Stimulated activated CD8-positive, alpha-beta memory T cell treated with anti-CD3 and anti-CD28 coated beads, Interleukin-12 subunit alpha, Interleukin-12 subunit beta, amount 100 ng/mL, for 24 hours (primary cell): ENCODE measurements around the gene MRPL48.
"Not testable (repeated sequence)": the region's sequence is repeated elsewhere in the genome, so short reads cannot be mapped to it uniquely, and the experiment has no call there.

Experiments used
- DNase-seq: peaks from one replicate; pipeline ENCODE4 v3.0.0-alpha.2; 2020; ENCODE audit errors: extremely low read depth

MRPL48 gene

DNA sequence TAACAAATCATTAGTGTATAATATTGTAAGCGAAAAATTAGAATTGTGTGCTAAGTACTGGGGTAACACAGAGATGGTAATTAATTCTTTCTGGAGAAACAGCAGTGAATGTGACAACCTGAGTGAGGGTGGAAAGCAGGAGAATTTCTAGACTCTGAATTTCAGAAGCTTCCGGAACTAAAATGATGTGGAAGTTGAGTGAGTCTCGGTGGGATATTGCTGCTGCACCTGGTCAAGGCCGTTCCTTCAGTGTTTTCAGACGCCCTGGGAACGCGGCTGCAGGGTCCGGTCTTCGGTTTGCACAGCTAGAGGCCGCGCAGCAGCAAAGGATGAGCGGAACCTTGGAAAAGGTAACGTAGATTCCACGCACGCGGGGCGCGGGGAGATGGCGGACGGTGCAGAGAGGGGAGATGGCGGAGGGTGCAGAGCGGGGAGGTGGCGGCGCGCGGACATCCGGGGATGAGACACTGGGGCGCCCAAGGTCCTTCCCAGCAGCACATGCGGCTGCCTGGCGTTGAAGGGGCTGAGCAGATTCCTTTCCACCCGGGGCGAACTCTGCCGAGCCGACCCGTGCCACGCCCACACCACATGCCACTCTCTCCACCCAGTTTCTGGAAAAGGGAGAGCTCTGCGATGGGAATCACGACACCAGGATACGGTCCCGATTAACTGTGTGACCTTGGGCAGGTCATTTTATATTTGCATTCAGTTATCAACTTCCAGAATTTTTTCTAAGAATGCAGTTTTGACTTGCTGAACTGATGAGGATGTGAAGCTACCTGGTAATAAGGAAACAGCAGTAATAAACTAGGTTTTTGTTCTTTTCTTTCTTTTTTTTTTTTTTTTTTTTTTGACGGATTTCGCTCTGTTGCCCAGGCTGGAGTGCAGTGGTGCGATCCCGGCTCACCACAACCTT is at the start of gene MRPL48:
Gene MRPL48 (plus strand): TSS at position 232 of the 916 bp plus-strand sequence. CDS start 98 bp downstream, at position 330.
- peak; percentile 80 for DNase-seq

DNA sequence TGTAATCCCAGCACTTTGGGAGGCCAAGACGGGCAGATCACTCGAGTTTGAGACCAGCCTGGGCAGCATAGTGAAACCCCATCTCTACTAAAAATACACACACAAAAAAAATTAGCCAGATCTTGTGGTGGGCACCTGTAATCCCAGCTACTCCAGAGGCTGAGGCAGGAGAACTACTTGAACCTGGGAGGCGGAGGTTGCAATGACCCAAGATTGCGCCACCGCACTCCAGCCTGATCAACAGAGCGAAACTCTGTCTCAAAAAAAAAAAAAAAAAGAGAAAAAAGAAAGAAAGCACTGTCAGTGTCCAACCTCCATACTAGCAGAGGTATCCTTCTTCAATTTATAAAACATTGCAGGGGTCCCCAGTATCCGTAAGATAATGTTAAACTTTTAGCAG is 44.6 kb upstream of the MRPL48 start:
- no peak for DNase-seq

DNA sequence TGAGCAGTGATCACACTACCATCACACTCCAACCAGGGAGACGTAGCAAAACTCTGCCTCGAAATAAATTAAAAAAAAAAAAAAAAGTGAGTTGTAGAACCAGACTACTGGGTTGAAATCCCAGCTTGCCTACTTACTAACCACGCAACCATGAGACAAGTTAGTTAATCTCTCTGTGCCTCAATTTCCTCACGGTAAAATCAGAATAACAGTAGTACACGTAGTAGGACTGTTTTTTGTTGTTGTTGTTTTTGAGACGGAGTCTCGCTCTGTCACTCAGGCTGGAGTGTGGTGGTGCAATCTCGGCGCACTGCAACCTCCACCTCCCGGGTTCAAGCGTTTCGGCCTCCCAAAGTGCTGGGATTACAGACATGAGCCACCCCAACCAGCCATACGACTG is 41.0 kb upstream of the MRPL48 start:
- no peak for DNase-seq

DNA sequence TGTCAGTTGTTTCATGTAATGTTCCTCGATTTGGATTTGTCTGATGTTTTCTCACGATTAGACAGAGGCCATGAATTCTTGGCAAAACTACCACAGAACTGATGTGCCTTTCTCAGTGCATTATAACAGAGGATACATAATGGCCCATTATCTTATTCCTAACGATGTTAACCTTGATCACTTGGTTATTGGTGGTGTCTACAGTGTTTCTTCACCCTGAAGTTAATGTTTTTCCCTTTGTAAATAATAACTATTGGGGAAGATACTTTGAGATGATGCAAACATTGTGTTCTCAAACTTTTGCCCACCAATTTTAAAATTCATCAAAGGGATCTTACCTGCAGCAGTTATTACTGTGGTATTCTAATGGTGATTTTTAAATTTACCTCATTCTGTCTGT is 39.9 kb upstream of the MRPL48 start:
- DNase-seq, result no peak

DNA sequence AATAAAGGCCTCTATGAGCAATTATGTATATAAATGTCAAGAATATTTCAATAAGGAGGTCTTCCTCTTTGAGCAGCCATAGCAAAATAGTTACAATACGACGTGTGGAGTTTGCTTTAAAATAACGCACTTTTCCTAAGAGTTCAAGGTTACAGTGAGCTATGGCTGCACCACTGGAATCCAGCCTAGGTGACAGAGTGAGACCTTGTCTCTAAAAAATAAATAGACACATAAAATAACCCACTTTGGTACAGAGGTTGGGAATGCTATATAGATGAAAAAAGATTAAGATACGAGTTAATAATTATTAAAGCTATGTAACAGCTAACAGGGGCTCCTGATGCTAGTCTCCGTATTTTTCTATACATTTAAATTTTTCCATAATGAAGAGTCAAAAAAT is 39.4 kb upstream of the MRPL48 start:
- no peak for DNase-seq

DNA sequence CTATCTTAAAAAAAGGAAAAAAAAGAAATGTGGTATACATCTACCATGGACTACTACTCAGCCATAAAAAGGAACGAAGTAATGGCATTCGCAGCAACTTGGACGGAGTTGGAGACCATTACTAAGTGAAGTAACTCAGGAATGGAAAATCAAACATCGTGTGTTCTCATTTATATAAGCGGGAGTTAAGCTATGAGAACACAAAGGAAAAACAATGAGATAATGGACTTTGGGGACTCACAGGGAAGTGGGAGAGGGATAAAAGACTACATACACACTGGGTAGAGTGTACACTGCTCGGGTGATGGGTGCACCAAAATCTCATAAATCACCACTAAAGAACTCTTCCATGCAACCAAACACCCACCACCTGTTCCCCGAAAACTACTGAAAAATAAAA is 38.6 kb upstream of the MRPL48 start:
- no peak for DNase-seq

DNA sequence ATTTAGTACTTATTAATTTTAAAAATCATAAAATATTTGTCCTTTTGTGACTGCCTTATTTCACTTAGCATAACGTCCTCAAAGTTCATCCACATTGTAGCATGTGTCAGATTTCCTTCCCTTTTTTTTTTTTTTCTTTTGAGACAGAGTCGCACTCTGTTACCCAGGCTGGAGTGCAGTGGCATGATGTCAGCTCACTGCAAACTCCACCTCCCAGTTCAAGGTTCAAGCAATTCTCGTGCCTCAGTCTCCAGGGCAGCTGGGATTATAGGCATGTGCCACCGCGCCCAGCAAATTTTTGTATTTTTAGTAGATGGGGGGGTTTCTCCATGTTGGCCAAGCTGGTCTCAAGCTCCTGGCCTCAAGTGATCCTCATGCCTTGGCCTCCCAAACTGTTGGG is 37.4 kb upstream of the MRPL48 start:
- no peak for DNase-seq

DNA sequence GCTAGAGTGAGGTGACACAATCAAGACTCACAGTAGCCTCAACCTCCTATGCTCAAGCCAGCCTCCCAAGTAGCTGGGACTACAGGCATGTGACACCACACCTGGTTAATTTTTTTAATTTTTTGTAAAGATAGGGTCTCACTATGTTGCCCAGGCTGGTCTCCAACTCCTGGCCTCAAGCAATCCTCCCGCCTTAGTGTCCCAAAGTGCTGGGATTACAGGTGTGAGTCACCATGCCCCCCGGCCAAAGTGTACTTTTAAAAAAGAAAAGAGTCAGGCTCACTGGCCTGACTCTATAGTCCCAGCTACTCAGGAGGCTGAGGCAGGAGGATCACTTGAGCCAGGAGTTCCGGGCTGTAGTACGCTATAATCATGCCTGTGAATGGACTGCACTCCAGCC is 36.8 kb upstream of the MRPL48 start:
- not testable (repeated sequence) for DNase-seq

DNA sequence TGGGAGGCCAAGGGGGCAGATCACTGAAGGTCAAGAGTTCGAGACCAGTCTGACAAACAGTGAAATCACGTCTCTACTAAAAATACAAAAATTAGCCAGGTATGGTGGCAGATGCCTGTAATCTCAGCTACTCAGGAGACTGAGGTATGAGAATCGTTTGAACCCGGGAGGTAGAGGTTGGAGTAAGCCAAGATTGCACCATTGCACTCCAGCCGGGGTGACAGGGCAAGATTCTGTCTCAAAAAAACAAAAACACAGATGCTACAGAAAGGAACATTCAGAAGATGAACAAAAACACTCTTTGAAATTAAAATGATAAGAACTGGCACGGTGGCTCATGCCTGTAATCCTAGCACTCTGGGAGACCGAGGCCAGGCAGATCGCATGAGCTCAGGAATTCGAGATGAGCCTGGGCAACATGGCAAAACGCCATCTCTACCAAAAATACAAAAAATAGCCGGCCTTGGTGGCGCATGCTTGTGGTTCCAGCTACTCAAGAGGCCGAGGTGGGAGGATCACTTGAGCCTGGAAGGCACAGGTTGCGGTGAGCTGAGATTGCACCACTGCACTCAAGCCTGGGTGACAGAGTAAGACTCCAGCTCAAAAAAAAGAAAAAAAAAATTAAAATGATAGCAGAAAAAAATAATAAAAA is 35.3 kb upstream of the MRPL48 start:
- no peak for DNase-seq

DNA sequence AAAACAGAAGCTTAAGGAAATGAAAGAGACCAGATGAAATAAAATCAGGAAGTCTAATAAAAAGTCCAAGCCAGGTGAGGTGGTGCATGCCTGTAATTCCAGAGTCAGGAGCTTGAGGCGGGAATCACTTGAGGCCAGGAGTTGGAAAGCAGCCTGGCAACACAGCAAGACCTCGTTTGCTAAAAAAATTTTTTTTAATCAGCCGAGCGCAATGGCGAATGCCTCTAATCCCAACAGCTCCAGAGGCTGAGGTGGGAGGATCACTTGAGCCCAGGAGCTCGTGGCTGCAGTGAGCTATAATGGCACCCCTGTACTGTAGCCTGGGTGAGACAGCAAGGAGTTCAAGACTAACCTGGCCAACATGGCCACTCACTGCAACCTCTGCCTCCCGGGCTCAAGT is 34.8 kb upstream of the MRPL48 start:
- DNase-seq, result no peak

DNA sequence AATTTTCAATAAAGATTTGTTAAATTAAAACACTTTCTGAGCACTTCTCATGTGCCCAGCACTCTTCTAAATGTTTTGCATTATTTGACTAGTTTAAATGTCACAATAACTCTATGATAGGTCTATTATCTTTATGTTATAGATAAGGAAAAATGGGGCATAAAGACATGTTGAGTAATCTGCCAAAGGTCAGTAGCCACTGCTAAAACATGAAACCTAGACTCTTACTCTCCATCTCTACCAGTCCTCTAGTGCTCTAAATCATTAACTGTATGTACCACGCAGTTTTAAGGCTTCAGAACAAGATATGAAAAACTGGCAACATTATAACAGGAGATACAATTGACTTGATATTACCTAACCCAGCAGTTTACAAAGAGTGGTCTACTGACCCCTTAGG is 33.7 kb upstream of the MRPL48 start:
- no peak for DNase-seq

DNA sequence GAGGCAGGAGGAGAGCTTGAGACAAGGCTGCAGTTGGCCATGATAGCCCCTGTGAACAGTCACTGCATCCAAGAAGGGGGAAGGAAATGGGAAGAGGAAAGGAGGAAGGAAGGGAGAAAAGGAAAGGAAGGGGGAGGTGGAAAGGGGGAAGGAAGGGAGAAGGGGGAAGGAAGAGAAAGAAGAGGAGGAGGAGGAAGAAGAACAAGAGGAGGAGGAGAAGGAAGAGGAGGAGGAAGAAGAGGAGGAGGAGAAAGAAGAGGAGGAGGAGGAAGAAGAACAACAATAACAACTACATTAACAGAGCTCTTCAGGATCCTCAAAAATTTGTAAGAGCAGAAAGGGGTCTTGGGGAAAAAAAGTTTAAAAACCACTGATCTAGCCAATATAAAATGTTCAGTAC is 32.0 kb upstream of the MRPL48 start:
- no peak for DNase-seq

DNA sequence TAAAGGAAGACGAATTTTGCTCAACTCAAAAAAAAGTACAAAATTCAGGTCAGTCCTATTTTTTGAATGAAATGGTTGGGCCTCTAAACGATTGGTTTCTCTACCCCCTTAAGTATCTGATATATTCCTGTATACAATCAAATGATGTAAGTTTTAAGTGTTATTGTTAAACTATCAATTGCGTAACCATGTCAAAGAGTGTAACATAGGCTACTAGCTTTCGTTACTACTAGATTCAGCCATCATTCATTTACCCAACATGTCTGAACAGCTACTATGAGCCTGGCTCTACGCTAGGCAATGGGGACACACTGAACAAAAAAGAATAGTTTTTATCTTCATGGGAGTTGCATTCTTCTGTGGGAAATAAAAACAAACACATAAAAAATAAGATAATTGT is 30.1 kb upstream of the MRPL48 start:
- no peak for DNase-seq

DNA sequence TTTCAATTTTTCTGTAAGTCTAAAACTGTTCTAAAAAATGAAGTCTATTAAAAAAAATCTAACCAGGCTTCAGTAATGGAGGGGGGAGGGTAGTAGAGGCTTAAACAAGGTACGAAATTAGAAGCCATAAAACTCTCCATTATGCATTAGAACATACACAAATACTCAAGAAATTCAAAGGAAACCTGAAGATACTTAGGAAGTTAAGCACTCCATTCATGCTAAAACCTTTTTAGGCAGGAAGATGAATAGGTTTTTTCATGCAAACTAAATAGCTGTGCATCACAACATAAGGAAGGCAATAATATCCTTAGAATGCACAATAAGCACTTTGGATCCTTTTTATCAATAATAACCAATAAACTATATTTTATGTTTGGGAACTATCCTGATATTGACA is 29.2 kb upstream of the MRPL48 start:
- DNase-seq, result no peak

DNA sequence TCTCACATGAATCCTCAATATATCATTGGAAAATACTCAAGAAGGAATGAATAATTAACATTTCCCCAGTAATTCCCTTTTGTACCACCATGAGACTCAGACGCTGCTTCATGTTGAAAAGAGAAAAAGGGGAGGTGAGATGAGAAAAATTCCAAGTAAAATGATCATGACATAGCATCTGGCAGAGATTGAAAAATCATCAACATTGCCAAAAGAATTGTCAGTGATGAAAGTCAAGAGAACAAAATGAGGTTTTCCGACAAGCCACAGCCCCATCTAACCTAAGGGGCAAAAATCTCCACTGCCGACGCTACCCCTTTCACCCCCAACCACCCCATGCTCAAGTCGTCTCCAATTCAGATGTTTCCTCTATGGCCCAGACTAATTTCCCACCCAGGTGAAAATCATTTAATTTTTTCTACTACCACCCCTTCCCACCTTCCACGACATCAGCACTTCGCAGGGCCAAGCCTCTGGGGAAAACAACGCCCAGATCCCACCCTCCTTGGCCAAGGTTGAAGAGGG is 28.0 kb upstream of the MRPL48 start:
- DNase-seq, result no peak

DNA sequence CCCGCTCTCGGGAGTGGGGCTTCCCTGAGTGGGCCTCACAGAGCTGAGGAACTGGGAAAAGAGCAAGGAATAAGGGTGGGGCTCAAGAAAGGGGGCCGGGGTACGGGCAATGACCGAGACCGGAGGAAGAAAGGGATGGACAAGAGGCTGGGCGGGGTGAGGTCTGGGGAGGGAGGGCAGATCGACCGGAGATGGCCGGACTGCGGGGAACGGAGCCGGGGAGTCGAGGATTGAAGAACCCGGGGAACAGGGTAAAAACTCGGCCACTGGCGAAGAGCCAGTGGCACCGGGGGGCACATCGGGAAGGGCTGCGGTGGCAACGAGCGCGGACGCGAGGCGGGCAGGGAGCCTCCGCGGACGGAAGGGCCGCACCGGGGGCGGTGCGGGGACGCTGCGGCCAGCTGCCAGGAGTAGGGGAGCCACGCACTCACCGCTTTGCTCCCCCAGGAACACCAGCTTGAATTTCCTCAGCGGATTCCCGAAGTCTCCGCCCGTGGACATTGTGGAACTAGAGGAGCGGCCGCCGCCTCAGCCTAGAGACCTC is 27.5 kb upstream of the MRPL48 start:
- no peak for DNase-seq

DNA sequence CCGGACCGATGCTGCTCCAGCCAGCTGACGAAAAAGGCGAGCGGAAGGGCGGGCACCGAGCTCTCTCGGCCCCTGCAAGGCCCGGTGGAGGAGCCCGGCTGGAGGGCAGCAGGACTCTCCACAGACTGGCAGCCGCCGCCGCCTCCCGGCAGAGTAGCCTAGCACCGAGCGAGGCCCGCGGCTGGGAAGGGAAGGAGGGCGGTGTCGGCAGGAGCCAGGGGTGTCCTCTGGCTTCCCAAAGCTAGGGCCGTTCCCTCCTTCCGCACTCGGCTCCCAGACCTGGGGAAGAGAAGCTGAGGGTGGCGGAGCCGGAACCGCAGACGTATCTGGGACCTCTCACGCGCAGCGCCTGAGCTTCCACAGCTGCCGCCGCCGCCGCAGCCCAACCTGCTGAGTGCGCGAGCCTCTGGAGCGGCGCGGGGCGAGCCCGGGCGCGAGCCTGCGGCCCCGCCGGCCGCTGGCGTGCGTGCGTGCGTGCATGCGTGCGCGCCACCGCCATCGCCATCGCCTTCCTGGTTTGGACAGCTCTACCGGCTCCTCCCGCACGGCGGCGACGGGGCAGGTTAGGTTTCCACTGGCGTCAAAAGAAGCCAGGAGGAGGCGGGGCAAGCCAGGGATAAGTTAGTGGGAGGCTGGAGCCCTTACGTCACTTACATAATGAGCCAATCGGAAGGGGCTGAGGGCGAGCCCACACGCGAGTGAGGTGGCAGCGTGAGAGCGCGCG is 26.8 kb upstream of the MRPL48 start, which contains the start of gene RAB6A:
Gene RAB6A (minus strand): TSS at position 396 of the 724 bp plus-strand sequence. CDS start 439 bp downstream, outside the sequence.
- peak; percentile 98 for DNase-seq

DNA sequence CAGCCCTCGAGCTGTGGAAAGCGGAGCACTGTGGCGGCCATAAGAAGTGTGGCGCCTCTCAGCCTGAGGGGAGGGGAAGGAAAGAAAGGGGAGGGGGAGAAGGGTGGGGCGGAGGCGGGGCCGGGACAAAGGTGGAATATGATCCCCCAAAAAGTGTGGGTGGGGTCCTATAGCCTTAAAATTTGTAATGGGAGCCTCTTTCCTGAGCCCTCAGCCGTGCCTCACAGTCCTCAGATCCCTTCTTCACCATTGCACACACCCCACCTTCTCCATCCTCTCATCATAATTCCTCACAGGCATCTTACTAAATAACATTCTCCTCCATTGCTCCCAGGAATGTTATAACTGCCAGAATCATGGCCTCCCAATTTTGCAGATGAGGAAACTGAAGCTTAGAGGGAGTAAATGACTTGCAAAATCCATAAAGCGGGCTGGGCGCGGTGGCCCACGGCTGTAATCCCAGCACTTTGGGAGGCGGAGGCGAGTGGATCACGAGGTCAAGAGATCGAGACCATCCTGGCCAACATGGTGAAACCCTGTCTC is 26.2 kb upstream of the MRPL48 start:
- DNase-seq, result no peak

DNA sequence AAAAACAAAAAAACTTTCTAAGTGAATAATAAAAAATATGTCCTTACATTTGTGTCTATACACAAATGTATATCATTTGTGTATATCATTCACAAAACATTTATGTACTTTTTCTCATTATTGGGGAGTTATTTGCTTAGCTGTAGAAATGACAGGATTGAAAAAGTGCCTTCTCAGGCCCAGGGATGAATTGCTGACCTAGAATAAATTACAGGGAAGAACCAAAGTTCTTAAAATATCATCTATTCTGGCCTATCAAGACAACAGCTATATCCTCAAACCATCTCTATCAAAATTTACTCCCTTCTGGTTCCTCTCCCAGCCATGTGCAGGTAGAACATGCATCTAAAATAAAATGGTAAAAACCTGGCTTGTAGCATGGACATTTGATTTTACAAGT is 24.9 kb upstream of the MRPL48 start:
- DNase-seq, result no peak

DNA sequence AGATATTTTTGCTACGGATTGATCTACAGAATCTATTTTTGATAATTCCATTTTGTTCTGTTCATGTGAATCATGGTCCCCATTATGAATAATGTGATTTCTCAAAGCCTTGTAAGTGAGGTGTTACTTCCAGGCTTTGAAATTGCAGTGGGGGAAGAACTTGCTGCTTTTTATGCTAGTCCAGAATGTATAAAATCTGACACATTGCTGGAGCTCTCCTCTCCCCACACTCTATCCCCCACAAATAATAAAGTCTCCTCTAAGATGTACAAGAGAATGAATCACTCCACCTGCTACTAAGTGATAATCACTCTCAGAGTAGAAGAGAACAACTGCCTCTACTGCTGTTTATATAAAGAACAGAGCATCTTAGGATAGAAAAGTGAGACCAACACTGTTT is 20.9 kb upstream of the MRPL48 start:
- no peak for DNase-seq

DNA sequence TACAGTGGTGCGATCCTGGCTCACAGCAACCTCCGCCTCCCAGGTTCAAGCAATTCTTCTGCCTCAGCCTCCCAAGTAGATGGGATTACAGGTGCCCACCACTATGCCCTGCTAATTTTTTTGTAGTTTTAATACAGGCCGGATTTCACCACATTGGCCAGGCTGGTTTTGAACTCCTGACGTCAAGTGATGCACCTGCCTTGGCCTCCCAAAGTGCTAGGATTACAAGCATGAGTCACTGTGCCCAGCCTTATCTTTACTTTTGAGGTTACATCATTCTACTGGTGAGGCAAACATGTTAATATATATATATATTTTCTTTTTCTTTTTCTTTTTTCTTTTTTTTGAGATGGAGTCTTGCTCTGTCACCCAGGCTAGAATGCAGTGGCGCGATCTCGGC is 16.9 kb upstream of the MRPL48 start:
- not testable (repeated sequence) for DNase-seq
